H9 (cell line): ENCODE data around the gene COL4A2. TPM values are rescaled to one million over a fixed set of nuclear protein-coding genes. Genes with fewer than 3 reads are reported as not detected.

Experiments
- DNase-seq: peaks from one replicate; pipeline ENCODE4 v3.0.0-alpha.2; 2017
- H2AFZ ChIP-seq: one replicate; pipeline ENCODE4 v1.6.1; 2013; ENCODE audit warnings: mild to moderate bottlenecking, low read length, control low read depth, moderate library complexity
- H2AK5ac ChIP-seq: 2 replicates; pipeline ENCODE4 v1.6.1; 2013; ENCODE audit warnings: low read length, control low read depth, mixed read lengths; ENCODE audit not compliant: insufficient read length
- H2BK120ac ChIP-seq: one replicate; pipeline ENCODE4 v1.6.1; 2013; ENCODE audit warnings: low read depth, mild to moderate bottlenecking, low read length, control low read depth, inconsistent platforms; ENCODE audit not compliant: poor library complexity, severe bottlenecking
- H2BK12ac ChIP-seq: 2 replicates; pipeline ENCODE4 v1.6.1; 2013; ENCODE audit warnings: low read length, control low read depth, mixed read lengths, low read depth; ENCODE audit not compliant: insufficient read length
- H2BK15ac ChIP-seq: 2 replicates; pipeline ENCODE4 v1.6.1; 2013; ENCODE audit warnings: low read depth, low read length, control low read depth
- H2BK20ac ChIP-seq: one replicate; pipeline ENCODE4 v1.6.1; 2013; ENCODE audit warnings: low read depth, mild to moderate bottlenecking, low read length, control low read depth, inconsistent platforms; ENCODE audit not compliant: poor library complexity, severe bottlenecking
- H2BK5ac ChIP-seq: 2 replicates; pipeline ENCODE4 v1.6.1; 2013; ENCODE audit warnings: low read length, control low read depth, mixed read lengths; ENCODE audit not compliant: insufficient read length
- H3K14ac ChIP-seq: 2 replicates; pipeline ENCODE4 v1.6.1; 2013; ENCODE audit warnings: low read length, control low read depth; ENCODE audit not compliant: insufficient read depth
- H3K18ac ChIP-seq: 2 replicates; pipeline ENCODE4 v1.6.1; 2013; ENCODE audit warnings: low read depth, mild to moderate bottlenecking, mixed read lengths, low read length, control low read depth; ENCODE audit not compliant: insufficient read length
- H3K23ac ChIP-seq: 2 replicates; pipeline ENCODE4 v1.6.1; 2013; ENCODE audit warnings: low read length, control low read depth, mixed read lengths, low read depth; ENCODE audit not compliant: insufficient read length
- H3K23me2 ChIP-seq: 2 replicates; pipeline ENCODE4 v1.6.1; 2013; ENCODE audit warnings: low read depth, mild to moderate bottlenecking, mixed read lengths, low read length, control low read depth; ENCODE audit not compliant: insufficient read length, poor library complexity, severe bottlenecking
- H3K27ac ChIP-seq: 2 replicates; pipeline ENCODE4 v1.5.1; 2013; ENCODE audit warnings: low read length, control low read depth, mixed read lengths, low read depth; ENCODE audit not compliant: insufficient read length
- H3K27me3 ChIP-seq: 2 replicates; pipeline ENCODE4 v1.6.1; 2013; ENCODE audit warnings: low read length, control low read depth, inconsistent platforms; ENCODE audit not compliant: insufficient read depth
- H3K4ac ChIP-seq: 2 replicates; pipeline ENCODE4 v1.6.1; 2013; ENCODE audit warnings: low read depth, mild to moderate bottlenecking, control low read depth, inconsistent platforms, low read length, moderate library complexity
- H3K4me1 ChIP-seq: 2 replicates; pipeline ENCODE4 v1.6.1; 2013; ENCODE audit warnings: low read length, control low read depth, inconsistent platforms; ENCODE audit not compliant: insufficient read depth
- H3K4me2 ChIP-seq: 2 replicates; pipeline ENCODE4 v1.6.1; 2013; ENCODE audit warnings: low read length, control low read depth, mixed read lengths; ENCODE audit not compliant: insufficient read length, insufficient read depth
- H3K56ac ChIP-seq: 2 replicates; pipeline ENCODE4 v1.6.1; 2013; ENCODE audit warnings: low read depth, mild to moderate bottlenecking, mixed read lengths, low read length, control low read depth; ENCODE audit not compliant: insufficient read length
- H3K79me1 ChIP-seq: 2 replicates; pipeline ENCODE4 v1.6.1; 2013; ENCODE audit warnings: low read depth, mild to moderate bottlenecking, moderate library complexity, low read length, control low read depth, inconsistent platforms; ENCODE audit not compliant: insufficient read depth, poor library complexity, severe bottlenecking
- H3K79me2 ChIP-seq: 2 replicates; pipeline ENCODE4 v1.6.1; 2013; ENCODE audit warnings: low read length, control low read depth, inconsistent platforms; ENCODE audit not compliant: insufficient read depth
- H3K9ac ChIP-seq: 2 replicates; pipeline ENCODE4 v1.6.1; 2013; ENCODE audit warnings: low read length, control low read depth, mixed read lengths; ENCODE audit not compliant: insufficient read length; ENCODE audit errors: extremely low read depth
- H3K9me3 ChIP-seq: one replicate; pipeline ENCODE4 v1.6.1; 2013; ENCODE audit warnings: low read depth, low read length, inconsistent platforms; ENCODE audit not compliant: control insufficient read depth
- H3T11ph ChIP-seq: one replicate; pipeline ENCODE4 v1.6.1; 2013; ENCODE audit warnings: mild to moderate bottlenecking, low read length, control low read depth, inconsistent platforms
- H4K20me1 ChIP-seq: one replicate; pipeline ENCODE4 v1.6.1; 2013; ENCODE audit not compliant: control insufficient read depth, insufficient read length, insufficient read depth
- H4K5ac ChIP-seq: 2 replicates; pipeline ENCODE4 v1.6.1; 2013; ENCODE audit warnings: low read depth, mild to moderate bottlenecking, mixed read lengths, low read length, control low read depth; ENCODE audit not compliant: insufficient read length
- H4K8ac ChIP-seq: replicated peaks from 2 replicates; pipeline ENCODE4 v1.6.1; 2013; ENCODE audit warnings: low read length, control low read depth, mixed read lengths, low read depth; ENCODE audit not compliant: insufficient read length
- H4K91ac ChIP-seq: 2 replicates; pipeline ENCODE4 v1.6.1; 2013; ENCODE audit warnings: low read depth, mild to moderate bottlenecking, moderate library complexity, mixed read lengths, low read length, control low read depth; ENCODE audit not compliant: insufficient read length
- H3K27ac Mint-ChIP-seq, 3 experiments: 2 replicates in 2 of 3; 3 replicates in 1 of 3; pipeline ENCODE4 v1.8.0; 2020 to 2021; ENCODE audit warnings: mixed read lengths in 3 of 3, mild to moderate bottlenecking in 1 of 3, moderate library complexity in 1 of 3
- H3K27me3 Mint-ChIP-seq: 2 replicates; pipeline ENCODE4 v1.8.0; 2021; ENCODE audit warnings: low read depth, mild to moderate bottlenecking, moderate library complexity, mixed read lengths
- H3K36me3 Mint-ChIP-seq, 3 experiments: 2 replicates in 2 of 3; 3 replicates in 1 of 3; pipeline ENCODE4 v1.8.0; 2020 to 2021; ENCODE audit warnings: low read depth in 3 of 3, mixed read lengths in 3 of 3; ENCODE audit not compliant: insufficient read depth in 1 of 3
- H3K4me1 Mint-ChIP-seq, 2 experiments: 2 replicates each; pipeline ENCODE4 v1.8.0; 2020; ENCODE audit warnings: mixed read lengths in 2 of 2
- H3K4me3 Mint-ChIP-seq, 2 experiments: 2 replicates in 1 of 2; 3 replicates in 1 of 2; pipeline ENCODE4 v1.8.0; 2020 to 2021; ENCODE audit warnings: mild to moderate bottlenecking in 2 of 2, mixed read lengths in 2 of 2, moderate library complexity in 1 of 2
- H3K9me3 Mint-ChIP-seq, 2 experiments: 2 replicates in 1 of 2; 3 replicates in 1 of 2; pipeline ENCODE4 v1.8.0; 2020; ENCODE audit warnings: mild to moderate bottlenecking in 2 of 2, mixed read lengths in 2 of 2, moderate library complexity in 1 of 2
- CTCF ChIP-seq: fragments of 200-600 bp; sonication (generic); conservative IDR thresholded peaks from 3 replicates; pipeline ENCODE4 v1.8.0; 2021; ENCODE audit warnings: antibody characterized with exemption, mild to moderate bottlenecking
- WGBS: extraction: QIAGEN DNeasy Blood & Tissue Kit; methylation state at CpG from one replicate; pipeline ENCODE4 v1.1.7; 2013; ENCODE audit warnings: missing lambda C conversion rate, low lambda C conversion rate, mixed read lengths; ENCODE audit not compliant: insufficient read length; ENCODE audit errors: extremely low coverage; 5-methylcytosine and 5-hydroxymethylcytosine counted together
- total RNA-seq: library from RNA; stranded (reverse); gene quantifications from 2 replicates; pipeline ENCODE4 v1.2.1, GENCODE V29; 2021

Gene COL4A2
- total RNA-seq, 1 experiment from 2014 or later = 76.5 TPM

GRCh38 chr13:110398564-110399507 is 91.8 kb downstream of the COL4A2 start:
- no peak overlapping the region for H3K9ac ChIP-seq
- no peak overlapping the region for H3K4ac ChIP-seq
- no peak overlapping the region for H2BK120ac ChIP-seq
- Mint-ChIP-seq H3K4me3 (no peak overlapping the region), H3K27ac (no peak overlapping the region), H3K27me3 (no peaks in the 10 kb centered on the region), H3K36me3 (no peaks in the 10 kb centered on the region; a peak in 1 of 7 replicates), H3K9me3 (no peaks in the 10 kb centered on the region), H3K4me1 (no peaks in the 10 kb centered on the region)
- H3K14ac ChIP-seq = no peak overlapping the region
- H2BK12ac ChIP-seq = no peak overlapping the region
- H2AFZ ChIP-seq = no peak overlapping the region
- H2BK15ac ChIP-seq = no peak overlapping the region
- H3K4me1 ChIP-seq = no peaks in the 10 kb centered on the region
- H2BK20ac ChIP-seq = no peak overlapping the region
- H3K56ac ChIP-seq = no peak overlapping the region
- H4K8ac ChIP-seq = no peak overlapping the region
- no peak for TF ChIP-seq CTCF
- DNase-seq = no peak
- no peak overlapping the region for H4K91ac ChIP-seq
- no CpG with 5 or more reads among the region's 7 CpGs for WGBS
- no peak overlapping the region for H3K18ac ChIP-seq
- no peaks in the 10 kb centered on the region for H3K23me2 ChIP-seq
- H3K4me2 ChIP-seq = no peak overlapping the region
- no peak overlapping the region for H4K5ac ChIP-seq
- no peak overlapping the region for H2BK5ac ChIP-seq
- no peak overlapping the region for H2AK5ac ChIP-seq
- H3K27ac ChIP-seq = no peak overlapping the region
- H3K79me2 ChIP-seq = no peaks in the 10 kb centered on the region
- H3T11ph ChIP-seq = no peak overlapping the region
- H3K23ac ChIP-seq = no peak overlapping the region
- no peaks in the 10 kb centered on the region for H3K27me3 ChIP-seq
- no peaks in the 10 kb centered on the region for H3K9me3 ChIP-seq
- no peaks in the 10 kb centered on the region for H3K79me1 ChIP-seq
- H4K20me1 ChIP-seq = no peaks in the 10 kb centered on the region
